Measurements from ENCODE around the gene COA8. TPM values are rescaled to one million over a fixed set of nuclear protein-coding genes. Genes with fewer than 3 reads are reported as not detected.
A peak's percentile ranks its signal among the peaks of the same experiment; 100 is the strongest.

Gene COA8
- total and polyA plus RNA-seq, 2 of the 13 experiments (the other 11 are each of a cell fraction or from before 2014, with no cell fraction given) = 10.9 to 25.1 TPM

GRCh38 chr14:103562429-103563225 lies at the start of gene COA8, which contains the start of gene BAG5 (continued):
- TF ChIP-seq ZNF772 (CRISPR knock-in tag; IDR thresholded peaks at IDR 0.05) (peak; percentile 67; the same call in 1 of the 2 replicates), ELF3 (CRISPR knock-in tag; IDR thresholded peaks at IDR 0.05) (peak; percentile 61), MXD4 (CRISPR knock-in tag; IDR thresholded peaks at IDR 0.05) (peak; percentile 49), POLR2A (IDR thresholded peaks at IDR 0.05; ENCODE audit: insufficient read depth in 1 of 2, low read depth in 2 of 2, low read length in 2 of 2) (peak; percentile 62 to 76), KDM1A (CRISPR knock-in tag; IDR thresholded peaks at IDR 0.05) (no peak), PPARG (CRISPR knock-in tag; conservative IDR thresholded peaks at IDR 0.05) (no peak; the same call in 1 of the 2 replicates), ZNF788 (CRISPR knock-in tag; IDR thresholded peaks at IDR 0.05; ENCODE audit: borderline replicate concordance) (peak; percentile 38), KDM2A (CRISPR knock-in tag; IDR thresholded peaks at IDR 0.05; ENCODE audit: borderline replicate concordance, low read depth) (peak; percentile 96), ATAD3A (CRISPR knock-in tag; IDR thresholded peaks at IDR 0.05) (no peak), FOXA1 (IDR thresholded peaks at IDR 0.05) (no peak), FOXA1 (CRISPR knock-in tag; IDR thresholded peaks at IDR 0.05) (no peak), GZF1 (CRISPR knock-in tag; IDR thresholded peaks at IDR 0.05) (no peak), RBM22 (optimal IDR thresholded peaks at IDR 0.05; ENCODE audit: low read length) (no peak), ZFP37 (CRISPR knock-in tag; IDR thresholded peaks at IDR 0.05; ENCODE audit: borderline replicate concordance) (no peak), ZBTB1 (CRISPR knock-in tag; IDR thresholded peaks at IDR 0.05; ENCODE audit: borderline replicate concordance) (peak; percentile 51; the same call in 1 of the 2 replicates), TBX2 (CRISPR knock-in tag; IDR thresholded peaks at IDR 0.05; ENCODE audit: borderline replicate concordance) (peak; percentile 42; the same call in 1 of the 2 replicates), ZNF558 (CRISPR knock-in tag; IDR thresholded peaks at IDR 0.05; ENCODE audit: borderline replicate concordance) (peak; percentile 66; the same call in 1 of the 2 replicates), ZBTB34 (CRISPR knock-in tag; IDR thresholded peaks at IDR 0.05) (no peak), ZNF709 (CRISPR knock-in tag; IDR thresholded peaks at IDR 0.05) (peak; percentile 12; the same call in 1 of the 2 replicates), BCL6 (CRISPR knock-in tag; IDR thresholded peaks at IDR 0.05) (0 out of 2 replicates have a peak, but pooled peaks have one; percentile 12), ZNF713 (CRISPR knock-in tag; IDR thresholded peaks at IDR 0.05) (no peak), FOSL1 (CRISPR knock-in tag; IDR thresholded peaks at IDR 0.05; ENCODE audit: borderline replicate concordance) (no peak), NR1H2 (CRISPR knock-in tag; IDR thresholded peaks at IDR 0.05; ENCODE audit: borderline replicate concordance, low read depth) (0 out of 2 replicates have a peak, but pooled peaks have one; percentile 67), MEIS2 (CRISPR knock-in tag; IDR thresholded peaks at IDR 0.05) (no peak)
- TF ChIP-seq, protein P1, sequence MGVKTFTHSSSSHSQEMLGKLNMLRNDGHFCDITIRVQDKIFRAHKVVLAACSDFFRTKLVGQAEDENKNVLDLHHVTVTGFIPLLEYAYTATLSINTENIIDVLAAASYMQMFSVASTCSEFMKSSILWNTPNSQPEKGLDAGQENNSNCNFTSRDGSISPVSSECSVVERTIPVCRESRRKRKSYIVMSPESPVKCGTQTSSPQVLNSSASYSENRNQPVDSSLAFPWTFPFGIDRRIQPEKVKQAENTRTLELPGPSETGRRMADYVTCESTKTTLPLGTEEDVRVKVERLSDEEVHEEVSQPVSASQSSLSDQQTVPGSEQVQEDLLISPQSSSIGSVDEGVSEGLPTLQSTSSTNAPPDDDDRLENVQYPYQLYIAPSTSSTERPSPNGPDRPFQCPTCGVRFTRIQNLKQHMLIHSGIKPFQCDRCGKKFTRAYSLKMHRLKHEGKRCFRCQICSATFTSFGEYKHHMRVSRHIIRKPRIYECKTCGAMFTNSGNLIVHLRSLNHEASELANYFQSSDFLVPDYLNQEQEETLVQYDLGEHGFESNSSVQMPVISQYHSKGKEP (CRISPR knock-in tag; IDR thresholded peaks at IDR 0.05) = no peak
- TF ChIP-seq, protein P2, sequence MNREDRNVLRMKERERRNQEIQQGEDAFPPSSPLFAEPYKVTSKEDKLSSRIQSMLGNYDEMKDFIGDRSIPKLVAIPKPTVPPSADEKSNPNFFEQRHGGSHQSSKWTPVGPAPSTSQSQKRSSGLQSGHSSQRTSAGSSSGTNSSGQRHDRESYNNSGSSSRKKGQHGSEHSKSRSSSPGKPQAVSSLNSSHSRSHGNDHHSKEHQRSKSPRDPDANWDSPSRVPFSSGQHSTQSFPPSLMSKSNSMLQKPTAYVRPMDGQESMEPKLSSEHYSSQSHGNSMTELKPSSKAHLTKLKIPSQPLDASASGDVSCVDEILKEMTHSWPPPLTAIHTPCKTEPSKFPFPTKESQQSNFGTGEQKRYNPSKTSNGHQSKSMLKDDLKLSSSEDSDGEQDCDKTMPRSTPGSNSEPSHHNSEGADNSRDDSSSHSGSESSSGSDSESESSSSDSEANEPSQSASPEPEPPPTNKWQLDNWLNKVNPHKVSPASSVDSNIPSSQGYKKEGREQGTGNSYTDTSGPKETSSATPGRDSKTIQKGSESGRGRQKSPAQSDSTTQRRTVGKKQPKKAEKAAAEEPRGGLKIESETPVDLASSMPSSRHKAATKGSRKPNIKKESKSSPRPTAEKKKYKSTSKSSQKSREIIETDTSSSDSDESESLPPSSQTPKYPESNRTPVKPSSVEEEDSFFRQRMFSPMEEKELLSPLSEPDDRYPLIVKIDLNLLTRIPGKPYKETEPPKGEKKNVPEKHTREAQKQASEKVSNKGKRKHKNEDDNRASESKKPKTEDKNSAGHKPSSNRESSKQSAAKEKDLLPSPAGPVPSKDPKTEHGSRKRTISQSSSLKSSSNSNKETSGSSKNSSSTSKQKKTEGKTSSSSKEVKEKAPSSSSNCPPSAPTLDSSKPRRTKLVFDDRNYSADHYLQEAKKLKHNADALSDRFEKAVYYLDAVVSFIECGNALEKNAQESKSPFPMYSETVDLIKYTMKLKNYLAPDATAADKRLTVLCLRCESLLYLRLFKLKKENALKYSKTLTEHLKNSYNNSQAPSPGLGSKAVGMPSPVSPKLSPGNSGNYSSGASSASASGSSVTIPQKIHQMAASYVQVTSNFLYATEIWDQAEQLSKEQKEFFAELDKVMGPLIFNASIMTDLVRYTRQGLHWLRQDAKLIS (CRISPR knock-in tag; IDR thresholded peaks at IDR 0.05) = no peak; the same call in 1 of the 2 replicates

All from HepG2 (cell line).